B cell (primary cell): ENCODE measurements around the gene C19orf18. TPM values are rescaled to one million over a fixed set of nuclear protein-coding genes. Genes with fewer than 3 reads are reported as not detected.

Source experiments
- ATAC-seq: fragments of 200-7000 bp; cut with Tn5 transposase; one replicate; pipeline ENCODE4 v1.10.0; 2021; ENCODE audit warnings: low read depth, mild to moderate bottlenecking, moderate number of reproducible peaks, moderate library complexity
- CTCF ChIA-PET: fragments of 350-600 bp; sonication (Branson Sonifier 250); formaldehyde crosslinking; loops from one replicate; lab custom pipeline; 2021; ENCODE audit warnings: antibody characterized with exemption, inconsistent platforms; lab: Charles Lee
- POLR2A ChIA-PET: fragments of 350-600 bp; sonication (Branson Sonifier 250); formaldehyde crosslinking; loops from one replicate; lab custom pipeline; 2021; ENCODE audit warnings: antibody characterized with exemption; lab: Charles Lee
- DNase-seq: peaks from one replicate; pipeline ENCODE4 v3.0.0; 2013
- H2AFZ ChIP-seq: 2 replicates; pipeline ENCODE4 v1.6.1; 2012; ENCODE audit warnings: mild to moderate bottlenecking, low read depth, low read length; ENCODE audit not compliant: insufficient read depth, poor library complexity, severe bottlenecking
- H3K27ac ChIP-seq, 2 donors: 1 replicate in 1 of 2; 2 replicates in 1 of 2; pipeline ENCODE4 v1.5.1; 2012 to 2013; ENCODE audit warnings: low read length in 2 of 2, mild to moderate bottlenecking in 2 of 2, moderate library complexity in 1 of 2
- H3K27me3 ChIP-seq, 4 experiments: fragments of 200-600 bp in 1 of 4; sonication (generic) in 1 of 4; replicated peaks in 1 of 4; 1 replicate in 2 of 4; 2 replicates in 2 of 4; pipeline versions ENCODE4 v1.6.1 to v1.7.0; 2013 to 2016; ENCODE audit warnings: low read length in 3 of 4, mild to moderate bottlenecking in 2 of 4, mixed read lengths in 1 of 4, moderate library complexity in 1 of 4; ENCODE audit not compliant: insufficient read depth in 4 of 4, control insufficient read depth in 3 of 4; ENCODE audit errors: control extremely low read depth in 1 of 4
- H3K36me3 ChIP-seq, 2 experiments: replicated peaks in 1 of 2; 1 replicate in 1 of 2; 2 replicates in 1 of 2; pipeline versions ENCODE4 v1.6.1 to v1.7.1; 2013; ENCODE audit warnings: low read length in 1 of 2; ENCODE audit not compliant: insufficient read depth in 2 of 2, control insufficient read depth in 1 of 2; ENCODE audit errors: control extremely low read depth in 1 of 2, extremely low read depth in 1 of 2
- H3K4me1 ChIP-seq, 2 donors: fragments of 200-600 bp in 1 of 2; sonication (generic) in 1 of 2; 1 replicate in 1 of 2; 2 replicates in 1 of 2; pipeline versions ENCODE4 v1.5.1 to v1.6.1; 2013 to 2017; ENCODE audit warnings: low read length in 2 of 2; ENCODE audit not compliant: control insufficient read depth in 2 of 2, insufficient read depth in 2 of 2
- H3K4me2 ChIP-seq: replicated peaks from 2 replicates; pipeline ENCODE3; 2012; ENCODE audit warnings: mild to moderate bottlenecking, low read depth, low read length; ENCODE audit not compliant: poor library complexity, severe bottlenecking
- H3K4me3 ChIP-seq, 5 experiments: fragments of 200-600 bp in 1 of 5; sonication (generic) in 1 of 5; 1 replicate in 3 of 5; 2 replicates in 2 of 5; pipeline versions ENCODE4 v1.5.1 to v1.7.0; 2011 to 2016; ENCODE audit warnings: low read length in 4 of 5, mild to moderate bottlenecking in 4 of 5, low read depth in 2 of 5, control low read depth in 1 of 5, moderate library complexity in 1 of 5; ENCODE audit not compliant: insufficient read depth in 1 of 5; ENCODE audit errors: control extremely low read depth in 1 of 5, extremely low read depth in 1 of 5
- H3K79me2 ChIP-seq: fragments of 200-600 bp; sonication (generic); one replicate; pipeline ENCODE4 v1.6.0; 2016; ENCODE audit warnings: low read length; ENCODE audit not compliant: control insufficient read depth, insufficient read depth
- H3K9ac ChIP-seq: fragments of 200-600 bp; sonication (generic); 2 replicates; pipeline ENCODE4 v1.6.1; 2017; ENCODE audit warnings: mild to moderate bottlenecking, low read length, moderate library complexity
- H3K9me3 ChIP-seq, 3 donors: one replicate each; pipeline versions ENCODE4 v1.6.1 to v1.7.1; 2013; ENCODE audit warnings: low read length in 2 of 3; ENCODE audit not compliant: control insufficient read depth in 2 of 3, insufficient read depth in 1 of 3; ENCODE audit errors: control extremely low read depth in 1 of 3
- H4K20me1 ChIP-seq: 2 replicates; pipeline ENCODE4 v1.6.0; 2012; ENCODE audit warnings: mild to moderate bottlenecking, low read length; ENCODE audit not compliant: insufficient read depth, control insufficient read depth, poor library complexity, severe bottlenecking
- H3K27ac Mint-ChIP-seq: one replicate; pipeline ENCODE4 v1.8.0; 2021; ENCODE audit warnings: mixed read lengths
- H3K27me3 Mint-ChIP-seq: one replicate; pipeline ENCODE4 v1.8.0; 2021; ENCODE audit warnings: mixed read lengths
- H3K4me1 Mint-ChIP-seq: one replicate; pipeline ENCODE4 v1.8.0; 2021; ENCODE audit warnings: mixed read lengths
- H3K4me3 Mint-ChIP-seq: one replicate; pipeline ENCODE4 v1.8.0; 2021; ENCODE audit warnings: mixed read lengths
- H3K9me3 Mint-ChIP-seq: one replicate; pipeline ENCODE4 v1.8.0; 2022; ENCODE audit warnings: mixed read lengths; ENCODE audit not compliant: insufficient read depth
- EZH2 ChIP-seq: IDR thresholded peaks from 2 replicates; pipeline ENCODE4 v1.6.1; 2012; ENCODE audit warnings: borderline replicate concordance, low read depth, mild to moderate bottlenecking, moderate library complexity, low read length; ENCODE audit not compliant: insufficient read depth, poor library complexity, severe bottlenecking
- WGBS: methylation state at CpG from one replicate; pipeline ENCODE4 v1.1.5; 2013; ENCODE audit warnings: missing lambda C conversion rate; ENCODE audit not compliant: insufficient coverage; 5-methylcytosine and 5-hydroxymethylcytosine counted together
- intact Hi-C: fragments of 100-400 bp; cut with micrococcal nuclease; formaldehyde crosslinking; loops from one replicate; pipeline ENCODE4 v1.10.0; 2022
- polyA minus RNA-seq: library from RNA; depleted of rRNA, polyadenylated mRNA; stranded (reverse); fragments of >200 nt; gene quantifications from 2 replicates; pipeline ENCODE4 v1.2.3, GENCODE V29; 2012
- polyA plus RNA-seq: library from polyadenylated mRNA; depleted of rRNA; stranded (reverse); fragments of >200 nt; gene quantifications from 2 replicates; pipeline ENCODE4 v1.2.3, GENCODE V29; 2012
- total RNA-seq, 2 donors: library from RNA; stranded (reverse); fragments of 120-200 nt in 1 of 2; gene quantifications; 1 replicate in 1 of 2; 2 replicates in 1 of 2; pipeline versions ENCODE4 v1.2.3 to v1.2.4, GENCODE V29; 2013 to 2022
- TF ChIP-seq, protein P1 (sequence below): fragments of 200-600 bp; IDR thresholded peaks from one replicate; pipeline ENCODE4 v1.8.0; 2022; ENCODE audit warnings: antibody characterized with exemption, mild to moderate bottlenecking

C19orf18 gene
- total RNA-seq (1.7 and 2.2 TPM in 2 replicates), polyA plus RNA-seq (0.53 TPM in 1 of 2 replicates, not detected in the other), polyA minus RNA-seq (0.43 TPM in 1 of 2 replicates, not detected in the other)
- 1.7 TPM for total RNA-seq (2013)

DNA sequence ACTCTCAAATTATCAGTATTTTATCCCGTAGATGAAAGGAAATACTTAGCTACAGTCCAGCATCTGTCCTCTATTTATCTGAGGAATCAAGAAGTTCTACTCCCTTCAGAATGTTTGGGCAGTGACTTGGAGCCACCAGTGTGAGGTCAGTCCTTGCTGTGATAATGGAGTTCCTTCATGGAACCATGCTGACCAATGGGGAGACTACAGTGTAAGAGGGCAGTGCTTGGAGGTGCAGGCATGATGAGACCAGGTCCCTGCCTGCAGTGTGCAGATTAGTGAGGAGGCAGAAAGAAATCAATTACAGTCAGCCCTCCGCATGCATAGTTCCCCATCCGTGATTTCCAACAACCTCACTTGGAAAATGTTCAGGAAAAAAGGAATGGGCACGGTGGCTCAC, at the start of gene C19orf18:
Gene C19orf18, minus strand, starts transcription at position 101 of the 400 bp plus-strand sequence. CDS start 102 bp downstream, outside the sequence.
- no peak within 1 kb of the TSS for H3K27ac ChIP-seq
- no peak within 1 kb of the TSS for H3K4me3 Mint-ChIP-seq
- no peak within 1 kb of the TSS for H3K9ac ChIP-seq
- H3K27me3 ChIP-seq = no peaks in the 10 kb centered on the region
- no peak within 1 kb of the TSS for H2AFZ ChIP-seq
- intact Hi-C loops = no loop called here
- H3K27ac Mint-ChIP-seq = no peak within 1 kb of the TSS
- no peaks in the 10 kb centered on the region for H3K27me3 Mint-ChIP-seq
- no peak within 1 kb of the TSS for H3K4me3 ChIP-seq
- peaks cover 18 to 82% (median 70%) of the 10 kb centered on the region in 3 donors for H3K9me3 ChIP-seq
- no peaks in the 10 kb centered on the region for H3K4me1 ChIP-seq
- H4K20me1 ChIP-seq = no peaks in the 10 kb centered on the region
- ChIA-PET POLR2A (no interaction called here), CTCF (no interaction called here)
- H3K79me2 ChIP-seq = no peaks in the 10 kb centered on the region
- H3K36me3 ChIP-seq = peaks cover 0 to 11% of the 10 kb centered on the region in 2 experiments
- no peaks in the 10 kb centered on the region for H3K4me1 Mint-ChIP-seq
- H3K9me3 Mint-ChIP-seq = peaks cover 28% of the 10 kb centered on the region
- ATAC-seq (no peak), DNase-seq (no peak)
- no peak for TF ChIP-seq EZH2
- TF ChIP-seq, protein P1, sequence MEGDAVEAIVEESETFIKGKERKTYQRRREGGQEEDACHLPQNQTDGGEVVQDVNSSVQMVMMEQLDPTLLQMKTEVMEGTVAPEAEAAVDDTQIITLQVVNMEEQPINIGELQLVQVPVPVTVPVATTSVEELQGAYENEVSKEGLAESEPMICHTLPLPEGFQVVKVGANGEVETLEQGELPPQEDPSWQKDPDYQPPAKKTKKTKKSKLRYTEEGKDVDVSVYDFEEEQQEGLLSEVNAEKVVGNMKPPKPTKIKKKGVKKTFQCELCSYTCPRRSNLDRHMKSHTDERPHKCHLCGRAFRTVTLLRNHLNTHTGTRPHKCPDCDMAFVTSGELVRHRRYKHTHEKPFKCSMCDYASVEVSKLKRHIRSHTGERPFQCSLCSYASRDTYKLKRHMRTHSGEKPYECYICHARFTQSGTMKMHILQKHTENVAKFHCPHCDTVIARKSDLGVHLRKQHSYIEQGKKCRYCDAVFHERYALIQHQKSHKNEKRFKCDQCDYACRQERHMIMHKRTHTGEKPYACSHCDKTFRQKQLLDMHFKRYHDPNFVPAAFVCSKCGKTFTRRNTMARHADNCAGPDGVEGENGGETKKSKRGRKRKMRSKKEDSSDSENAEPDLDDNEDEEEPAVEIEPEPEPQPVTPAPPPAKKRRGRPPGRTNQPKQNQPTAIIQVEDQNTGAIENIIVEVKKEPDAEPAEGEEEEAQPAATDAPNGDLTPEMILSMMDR = no peak
- H3K4me2 ChIP-seq = no peak within 1 kb of the TSS
- 100% methylated on average over 3 of the region's 4 CpGs for WGBS

DNA sequence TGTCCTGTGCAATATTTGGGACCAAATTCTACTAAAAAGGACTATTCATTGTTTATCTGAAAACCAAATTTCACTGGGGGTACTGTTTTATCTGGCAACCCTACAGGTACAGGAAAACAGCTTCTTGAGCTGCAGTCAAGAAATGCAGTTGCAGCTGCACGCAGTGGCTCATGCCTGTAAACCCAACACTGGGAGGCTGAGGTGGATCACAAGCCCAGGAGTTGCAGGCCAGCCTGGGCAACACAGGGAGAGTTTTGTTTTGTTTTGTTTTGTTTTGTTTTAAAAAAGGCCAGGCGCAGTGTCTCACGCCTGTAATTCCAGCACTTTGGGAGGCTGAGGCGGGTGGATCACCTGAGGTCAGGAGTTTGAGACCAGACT, 47.9 kb upstream of the C19orf18 start:
- H3K79me2 ChIP-seq = no peaks in the 10 kb centered on the region
- peaks cover 0 to 52% (median 0%) of the 10 kb centered on the region in 3 donors for H3K9me3 ChIP-seq
- WGBS = 82% methylated on average over 4 of the region's 4 CpGs
- H3K27ac ChIP-seq = no peak overlapping the region
- intact Hi-C loops = loop anchor here (1.0 to 5.0 kb wide), 2 partner anchors 75 to 128 kb away; partner anchors contain the start of genes ZNF329 and ZSCAN18
- no peak for ATAC-seq
- TF ChIP-seq EZH2 = no peak
- TF ChIP-seq, protein P1 = no peak
- Mint-ChIP-seq H3K4me1 (peaks cover 3% of the 10 kb centered on the region), H3K27ac (no peak overlapping the region), H3K9me3 (peaks cover 4% of the 10 kb centered on the region), H3K27me3 (no peaks in the 10 kb centered on the region), H3K4me3 (no peak overlapping the region)
- POLR2A ChIA-PET = interaction anchor here (0.8 to 1.2 kb wide), 2 partner anchors 132 to 135 kb away, joined by 3 to 5 read pairs; no protein-coding TSS in a partner anchor
- no peak overlapping the region for H3K9ac ChIP-seq
- DNase-seq = no peak
- peaks cover 0 to 7% (median 0%) of the 10 kb centered on the region in 4 experiments for H3K27me3 ChIP-seq
- H3K4me2 ChIP-seq = no peak overlapping the region
- no peaks in the 10 kb centered on the region for H4K20me1 ChIP-seq
- H3K4me1 ChIP-seq = no peaks in the 10 kb centered on the region
- CTCF ChIA-PET = interaction anchor here (0.5 to 1.4 kb wide), 9 partner anchors 8 to 919 kb away, joined by 3 to 7 read pairs (median 4); partner anchors contain the start of genes ZNF329 and ZNF606
- no peaks in the 10 kb centered on the region for H3K36me3 ChIP-seq
- no peak overlapping the region for H2AFZ ChIP-seq
- no peak overlapping the region for H3K4me3 ChIP-seq
